Endothelial cell of umbilical vein (primary cell): ENCODE measurements around the gene DDX56.

Experiments
- CTCF ChIP-seq, 2 donors: IDR thresholded peaks; 1 replicate in 1 of 2; 2 replicates in 1 of 2; pipeline ENCODE4 v1.5.1; 2011; ENCODE audit warnings: low read length in 2 of 2, mild to moderate bottlenecking in 2 of 2, moderate library complexity in 2 of 2, control low read depth in 1 of 2, inconsistent platforms in 1 of 2, low read depth in 1 of 2; ENCODE audit not compliant: insufficient read depth in 1 of 2; ENCODE audit errors: extremely low read depth in 1 of 2
- GATA2 ChIP-seq: IDR thresholded peaks from 2 replicates; pipeline ENCODE4 v1.7.0; 2011; ENCODE audit warnings: low read depth, mild to moderate bottlenecking, moderate library complexity, mixed read lengths, low read length; ENCODE audit not compliant: insufficient read length, insufficient read depth
- JUN ChIP-seq: IDR thresholded peaks from 2 replicates; pipeline ENCODE4 v1.6.1; 2011; ENCODE audit warnings: borderline replicate concordance, low read depth; ENCODE audit not compliant: insufficient read length, insufficient read depth
- MAX ChIP-seq: IDR thresholded peaks from 2 replicates; pipeline ENCODE4 v1.6.1; 2011; ENCODE audit not compliant: insufficient read depth, insufficient read length
- POLR2A ChIP-seq: IDR thresholded peaks from 2 replicates; pipeline ENCODE4 v1.6.1; 2012; ENCODE audit warnings: low read depth, mild to moderate bottlenecking, control low read depth, low read length
- POLR2AphosphoS5 ChIP-seq: IDR thresholded peaks from 2 replicates; pipeline ENCODE4 v1.6.1; 2012; ENCODE audit warnings: low read depth, mild to moderate bottlenecking, control low read depth, low read length, moderate library complexity; ENCODE audit not compliant: insufficient read depth

GRCh38 chr7:44557485-44557884 lies 16.2 kb downstream of the DDX56 start:
- TF ChIP-seq GATA2: no peak
- no peak for TF ChIP-seq MAX
- TF ChIP-seq CTCF (IDR thresholded peaks at IDR 0.05; ENCODE audit: extremely low read depth in 1 of 2, insufficient read depth in 1 of 2, low read depth in 1 of 2, low read length in 2 of 2): no peak
- TF ChIP-seq JUN: no peak
- no peak for TF ChIP-seq POLR2A
- TF ChIP-seq POLR2AphosphoS5: no peak
